ENCODE measurements around the gene TRIM27.
"Not testable (repeated sequence)": the region's sequence is repeated elsewhere in the genome, so short reads cannot be mapped to it uniquely, and the experiment has no call there.

TRIM27 gene

GRCh38 chr6:28895131-28895812 is 28.5 kb downstream of the TRIM27 start:
- FAIRE-seq: peak; percentile 97

- FAIRE-seq: no peak
Observed at GRCh38 chr6:28893172-28893799, 30.5 kb downstream of the TRIM27 start.

- no peak for FAIRE-seq
Observed at GRCh38 chr6:28892525-28892924, 31.3 kb downstream of the TRIM27 start.

- no peak for FAIRE-seq
Observed at GRCh38 chr6:28887796-28888496, 35.8 kb downstream of the TRIM27 start.

- no peak for FAIRE-seq
Observed at GRCh38 chr6:28886079-28886439, 37.7 kb downstream of the TRIM27 start.

- no peak for FAIRE-seq
Observed at GRCh38 chr6:28884423-28885131, 39.2 kb downstream of the TRIM27 start.

- FAIRE-seq: peak; percentile 29
Observed at GRCh38 chr6:28880894-28881780, 42.6 kb downstream of the TRIM27 start.

- FAIRE-seq: no peak
Observed at GRCh38 chr6:28880519-28880893, 43.3 kb downstream of the TRIM27 start.

GRCh38 chr6:28876710-28877109 is 47.1 kb downstream of the TRIM27 start:
- no peak for FAIRE-seq

GRCh38 chr6:28875191-28875747 is 48.5 kb downstream of the TRIM27 start:
- no peak for FAIRE-seq

GRCh38 chr6:28872157-28872817 is 51.5 kb downstream of the TRIM27 start:
- not testable (repeated sequence) for FAIRE-seq

- no peak for FAIRE-seq
Observed at GRCh38 chr6:28871335-28872156, 52.2 kb downstream of the TRIM27 start.

- FAIRE-seq: no peak
Observed at GRCh38 chr6:28868873-28869272, 54.9 kb downstream of the TRIM27 start.

- no peak for FAIRE-seq
Observed at GRCh38 chr6:28867086-28867409, 56.7 kb downstream of the TRIM27 start.

GRCh38 chr6:28866205-28867085 is 57.3 kb downstream of the TRIM27 start:
- not testable (repeated sequence) for FAIRE-seq

- no peak for FAIRE-seq
Observed at GRCh38 chr6:28865401-28866204, 58.2 kb downstream of the TRIM27 start.

- no peak for FAIRE-seq
Observed at GRCh38 chr6:28864326-28864923, 59.4 kb downstream of the TRIM27 start.

- FAIRE-seq: no peak
Observed at GRCh38 chr6:28863604-28864325, 60.0 kb downstream of the TRIM27 start.
